Measurements from ENCODE around the gene CKAP2L. TPM values are rescaled to one million over a fixed set of nuclear protein-coding genes. Genes with fewer than 3 reads are reported as not detected.

CKAP2L gene
- total and polyA plus RNA-seq, 10 of the 15 experiments (the other 5 are each of a cell fraction or from before 2014, with no cell fraction given) = 10.5 to 37.4 (median 20.2) TPM

DNA sequence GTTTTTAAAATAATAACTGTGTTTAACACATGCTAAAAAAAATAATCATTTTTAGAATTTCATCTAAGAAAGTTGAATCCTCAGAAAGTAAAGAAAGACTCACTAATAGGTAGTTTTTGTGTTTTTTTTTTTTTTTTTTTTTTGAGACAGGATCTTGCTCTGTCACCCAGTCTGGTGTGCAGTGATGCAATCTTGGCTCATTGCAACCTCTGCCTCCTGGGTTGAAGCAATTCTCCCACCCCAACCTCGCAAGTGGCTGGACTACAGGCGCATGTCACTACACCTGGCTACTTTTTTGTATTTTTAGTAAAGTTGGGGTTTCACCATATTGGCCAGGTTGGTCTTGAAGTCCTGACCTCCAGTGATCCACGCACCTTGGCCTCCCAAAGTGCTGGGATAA, 7.1 kb downstream of the CKAP2L start:
- ChIA-PET POLR2A (interaction anchor here (0.7 kb wide), 1 partner anchor 49 kb away, joined by 3 read pairs; no protein-coding TSS in a partner anchor), SMC1A (ENCODE audit: uncharacterized antibody, unreplicated experiment) (no interaction called here), CTCF (no interaction called here), RAD21 (ENCODE audit: unreplicated experiment) (no interaction called here)
- Histone ChIP-seq H3K9ac (ENCODE audit: control insufficient read depth, insufficient read depth, low read length) (no peak overlapping the region), H3K79me2 (ENCODE audit: control insufficient read depth, insufficient read depth, low read length) (peaks cover 2% of the 10 kb centered on the region), H2AFZ (ENCODE audit: control insufficient read depth, low read depth, low read length) (no peak overlapping the region), H3K9me3 (replicated peaks; ENCODE audit: control insufficient read depth, insufficient read depth, low read length) (no peaks in the 10 kb centered on the region), H3K27ac (ENCODE audit: control insufficient read depth, insufficient read depth) (no peak overlapping the region), H3K27me3 (replicated peaks in 1 of 2; ENCODE audit: control insufficient read depth in 2 of 2, insufficient read depth in 2 of 2, low read length in 1 of 2) (no peaks in the 10 kb centered on the region), H3K4me3 (no peak overlapping the region), H3K4me2 (ENCODE audit: control insufficient read depth, insufficient read depth) (no peak overlapping the region), H3K4me1 (ENCODE audit: control insufficient read depth, insufficient read depth, low read length) (no peaks in the 10 kb centered on the region), H4K20me1 (ENCODE audit: control insufficient read depth, insufficient read depth) (no peaks in the 10 kb centered on the region), H3K36me3 (ENCODE audit: control insufficient read depth in 2 of 2, insufficient read depth in 2 of 2, low read length in 1 of 2) (peaks cover 4 to 26% of the 10 kb centered on the region in 2 experiments)
- no peak for TF ChIP-seq RB1 (IDR thresholded peaks at IDR 0.05; ENCODE audit: borderline replicate concordance)
- no peak for TF ChIP-seq NRF1 (conservative IDR thresholded peaks at IDR 0.05; ENCODE audit: low read depth, low read length)
- no peak for TF ChIP-seq RBBP5 (conservative IDR thresholded peaks at IDR 0.05)
- no peak for TF ChIP-seq MEF2A (IDR thresholded peaks at IDR 0.05; ENCODE audit: insufficient read depth, low read depth, low read length)
- TF ChIP-seq CEBPB (IDR thresholded peaks at IDR 0.05; ENCODE audit: borderline replicate concordance in 1 of 2, low read depth in 2 of 2, low read length in 2 of 2) = no peak
- no peak for TF ChIP-seq FOXM1 (IDR thresholded peaks at IDR 0.05; ENCODE audit: low read depth, low read length)
- no peak for TF ChIP-seq ZSCAN29 (IDR thresholded peaks at IDR 0.05)
- TF ChIP-seq, protein P1, sequence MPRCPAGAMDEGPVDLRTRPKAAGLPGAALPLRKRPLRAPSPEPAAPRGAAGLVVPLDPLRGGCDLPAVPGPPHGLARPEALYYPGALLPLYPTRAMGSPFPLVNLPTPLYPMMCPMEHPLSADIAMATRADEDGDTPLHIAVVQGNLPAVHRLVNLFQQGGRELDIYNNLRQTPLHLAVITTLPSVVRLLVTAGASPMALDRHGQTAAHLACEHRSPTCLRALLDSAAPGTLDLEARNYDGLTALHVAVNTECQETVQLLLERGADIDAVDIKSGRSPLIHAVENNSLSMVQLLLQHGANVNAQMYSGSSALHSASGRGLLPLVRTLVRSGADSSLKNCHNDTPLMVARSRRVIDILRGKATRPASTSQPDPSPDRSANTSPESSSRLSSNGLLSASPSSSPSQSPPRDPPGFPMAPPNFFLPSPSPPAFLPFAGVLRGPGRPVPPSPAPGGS (IDR thresholded peaks at IDR 0.05; ENCODE audit: borderline replicate concordance, insufficient read depth, low read depth, low read length, poor library complexity, severe bottlenecking) = no peak
- TF ChIP-seq TAF1 (IDR thresholded peaks at IDR 0.05; ENCODE audit: borderline replicate concordance, low read depth, low read length) = no peak
- TF ChIP-seq ETV6 (conservative IDR thresholded peaks at IDR 0.05 in 1 of 2, IDR thresholded peaks at IDR 0.05 in 1 of 2; ENCODE audit: borderline replicate concordance in 1 of 2, low read depth in 1 of 2) = no peak
- TF ChIP-seq PAX8 (IDR thresholded peaks at IDR 0.05) = no peak
- TF ChIP-seq BMI1 (IDR thresholded peaks at IDR 0.05; ENCODE audit: borderline replicate concordance) = no peak
- no peak for TF ChIP-seq NKRF (conservative IDR thresholded peaks at IDR 0.05)
- no peak for TF ChIP-seq ESRRA (IDR thresholded peaks at IDR 0.05; ENCODE audit: low read length)
- no peak for TF ChIP-seq CREM (IDR thresholded peaks at IDR 0.05; ENCODE audit: low read depth)
- no peak for TF ChIP-seq NFYB (IDR thresholded peaks at IDR 0.05; ENCODE audit: insufficient read depth, low read depth, low read length)
- no peak for TF ChIP-seq TCF12 (IDR thresholded peaks at IDR 0.05; ENCODE audit: low read depth, low read length)
- no peak for TF ChIP-seq BCL11A (IDR thresholded peaks at IDR 0.05; ENCODE audit: low read depth, low read length)
- TF ChIP-seq IKZF2 (IDR thresholded peaks at IDR 0.05) = no peak
- WGBS (ENCODE audit: insufficient coverage, insufficient replicate concordance, low lambda C conversion rate, missing lambda C conversion rate) = 100% methylated on average over 3 of the region's 3 CpGs
- in situ Hi-C loops (cut with MboI) = no loop called here
- no TSS peak for BruUV-seq (replicated peaks)
- DNase-seq (ENCODE audit: low read depth, low spot score) (no peak), FAIRE-seq (no peak), ATAC-seq (no peak)
- intact Hi-C loops (cut with micrococcal nuclease; ENCODE audit: unreplicated experiment) = loop anchor here (2.0 kb wide), 1 partner anchor 56 kb away; no protein-coding TSS in a partner anchor
